Activated T-cell treated with anti-CD3 and anti-CD28 coated beads for 48 hours (primary cell): ENCODE measurements around the gene CCDC169.
"Not testable (repeated sequence)": the region's sequence is repeated elsewhere in the genome, so short reads cannot be mapped to it uniquely, and the experiment has no call there.

Experiments used
- DNase-seq: peaks from one replicate; pipeline ENCODE4 v3.0.0-alpha.2; 2020; ENCODE audit warnings: low read depth

Gene CCDC169

DNA sequence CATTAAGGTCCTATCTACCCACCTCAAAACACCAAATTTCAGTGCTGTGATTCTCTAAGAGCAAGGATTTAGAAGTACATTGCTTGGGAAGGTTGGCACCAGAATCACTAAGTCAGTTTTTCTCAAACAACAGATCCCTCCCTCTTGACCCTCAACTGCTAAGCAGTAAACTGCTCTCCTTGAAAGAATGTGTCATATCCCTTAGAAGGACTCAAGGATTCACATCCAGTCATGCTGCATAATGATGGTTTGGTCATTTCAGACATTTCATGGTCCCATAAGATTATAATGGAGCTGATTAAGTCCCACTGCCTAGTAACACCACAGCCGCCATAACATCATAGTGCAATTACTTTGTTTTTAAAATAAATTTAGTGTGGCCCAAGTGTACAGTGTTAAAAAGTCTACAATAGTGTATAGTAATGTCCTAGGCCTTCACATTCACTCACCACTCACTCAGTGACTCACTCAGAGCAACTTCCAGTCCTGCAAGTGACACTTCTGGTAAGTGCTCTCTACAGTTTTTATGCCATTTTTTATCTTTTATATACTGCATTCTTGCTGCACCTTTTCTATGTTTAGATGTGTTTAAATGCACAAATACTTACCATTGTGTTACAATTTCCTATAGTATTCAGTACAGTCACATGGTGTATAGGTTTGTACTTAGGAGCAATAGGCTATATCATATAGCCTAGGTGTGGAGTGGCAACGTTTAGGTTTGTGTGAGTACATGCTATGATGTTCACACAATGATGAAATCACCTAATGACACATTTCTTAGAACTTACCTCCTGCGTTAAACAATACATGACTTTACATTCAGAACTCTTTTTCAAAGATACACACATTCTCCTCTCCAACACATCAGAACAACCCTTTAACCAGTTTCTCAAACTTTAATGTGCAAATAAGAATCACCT, 15.7 kb upstream of the CCDC169 start:
- DNase-seq = no peak

DNA sequence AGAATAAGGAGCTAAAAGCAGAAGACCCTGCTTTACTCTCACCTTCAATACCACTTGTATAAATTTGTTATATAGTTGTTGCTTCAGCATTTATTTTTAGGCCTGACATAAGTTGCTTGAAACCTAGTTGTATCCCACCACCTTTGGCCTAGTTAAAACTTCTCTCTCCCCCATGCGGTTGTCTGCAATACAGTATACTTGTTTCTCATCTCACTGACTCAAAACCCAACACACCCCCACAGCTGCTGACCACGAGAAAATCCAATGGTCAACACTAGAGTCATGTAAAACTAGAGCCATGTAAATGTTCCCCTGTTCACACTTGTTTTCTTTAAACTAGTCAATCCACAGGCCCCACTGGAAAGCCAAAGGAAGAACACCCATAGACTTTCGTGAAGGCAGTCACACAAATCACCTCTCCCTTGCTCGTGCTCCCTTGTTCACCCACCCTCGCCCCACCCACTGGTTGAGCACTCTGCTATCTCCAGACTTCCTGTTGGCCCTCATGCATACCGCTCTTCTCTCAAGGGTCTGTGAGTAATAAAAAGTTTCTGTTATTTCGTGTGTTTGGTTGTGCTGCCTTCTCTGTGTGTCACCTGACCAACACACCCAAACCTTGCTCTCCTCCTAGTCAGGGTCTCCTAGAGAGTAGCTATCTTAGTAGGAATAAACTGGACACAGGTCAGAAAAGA, 12.9 kb upstream of the CCDC169 start:
- no peak for DNase-seq

DNA sequence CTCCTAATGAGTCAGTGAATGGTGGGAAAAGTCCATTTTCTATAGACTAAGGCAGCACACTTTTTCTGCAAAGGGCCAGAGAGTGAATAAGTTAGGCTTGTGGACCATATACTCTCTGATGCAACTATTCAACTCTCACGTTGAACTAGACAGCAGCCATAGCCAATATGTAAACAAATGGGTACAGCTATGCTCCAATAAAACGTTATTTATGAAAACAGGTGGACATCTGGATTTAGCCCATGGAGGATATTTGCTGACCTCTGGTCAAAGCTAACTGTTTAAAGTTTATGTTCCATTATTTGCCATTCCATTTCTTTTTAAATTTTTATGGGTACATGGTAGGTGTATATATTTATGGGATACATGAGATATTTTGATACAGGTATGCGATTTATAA, 4.7 kb upstream of the CCDC169 start:
- no peak for DNase-seq

DNA sequence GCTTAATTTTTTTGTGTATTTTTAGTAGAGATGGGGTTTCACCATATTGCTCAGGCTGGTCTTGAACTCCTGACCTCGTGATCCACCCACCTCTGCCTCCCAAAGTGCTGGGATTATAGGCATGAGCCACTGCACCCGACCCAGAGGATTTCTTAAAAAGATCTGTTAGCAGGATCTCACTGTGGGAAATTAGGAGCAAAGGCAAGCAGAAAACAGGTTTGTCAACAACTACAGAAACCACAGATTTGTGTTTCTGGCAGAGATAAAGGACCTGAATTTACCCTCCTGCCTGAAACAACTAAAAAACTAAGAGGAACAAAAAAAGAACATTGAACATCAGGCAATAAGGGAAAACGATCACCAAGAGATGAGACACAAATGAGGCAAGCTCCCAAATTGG, 1.9 kb upstream of the CCDC169 start:
- DNase-seq = not testable (repeated sequence)

DNA sequence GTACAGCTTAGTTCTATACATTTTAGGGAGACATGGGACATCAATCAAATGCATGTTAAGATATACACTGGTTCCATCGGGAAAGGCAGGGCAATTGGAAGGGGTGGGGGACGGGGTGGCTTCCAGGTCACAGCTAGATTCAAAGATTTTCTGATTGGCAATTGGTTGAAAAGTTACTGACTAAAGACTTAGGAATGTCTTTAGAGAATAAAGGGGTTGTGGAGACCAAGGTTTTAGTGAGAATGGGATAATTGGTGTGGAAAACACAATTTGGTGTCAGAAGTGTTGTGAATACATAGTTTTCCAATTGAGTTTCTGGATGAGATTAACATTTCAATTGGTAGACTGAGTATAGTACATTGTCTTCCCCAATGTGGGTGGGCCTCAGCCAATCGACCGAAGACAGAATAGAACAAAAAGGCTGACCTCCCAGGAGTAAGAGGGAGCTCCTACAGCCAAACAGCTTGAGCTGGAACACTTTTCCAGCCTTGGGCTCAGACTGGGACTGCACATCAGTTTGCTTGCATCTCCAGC, 988 bp upstream of the CCDC169 start:
- no peak for DNase-seq

DNA sequence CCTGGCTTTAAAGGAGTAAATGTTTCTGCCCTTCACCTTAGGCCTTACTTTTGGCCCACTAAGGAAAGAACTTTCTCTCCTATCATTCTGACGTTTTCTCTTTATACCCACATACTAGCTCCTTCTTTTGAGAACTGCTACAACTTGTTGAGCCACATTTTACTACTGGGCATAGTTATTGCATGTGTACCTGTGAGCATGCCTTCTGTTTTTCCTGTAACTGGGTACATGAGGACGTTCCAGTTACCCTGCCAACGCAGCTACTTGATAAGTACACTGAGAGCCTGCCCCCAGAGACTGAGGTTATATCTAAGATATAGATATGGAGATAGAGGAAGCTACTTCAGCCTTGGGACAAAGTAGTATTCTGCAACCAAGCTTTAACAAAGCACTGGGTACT, 3.5 kb downstream of the CCDC169 start:
- DNase-seq = no peak

DNA sequence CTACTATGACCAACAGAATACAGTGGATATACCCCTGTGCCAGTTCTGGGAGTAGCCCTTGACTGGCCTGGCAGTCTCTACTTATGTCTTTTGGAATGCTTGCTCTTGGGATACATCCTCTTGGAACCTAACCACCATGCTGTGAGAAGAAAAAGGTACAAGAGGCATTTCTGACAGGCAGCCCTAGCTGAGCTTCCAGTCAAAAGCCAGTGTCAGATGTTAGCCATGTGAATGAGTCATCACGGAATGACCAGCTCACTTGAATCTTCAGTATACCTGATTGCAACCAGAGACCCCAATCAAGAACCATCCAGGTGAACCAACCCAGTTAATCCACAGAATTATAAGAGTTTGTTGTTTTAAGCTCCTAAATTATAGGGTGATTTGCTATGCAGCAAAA, 4.1 kb downstream of the CCDC169 start:
- DNase-seq = no peak

- DNase-seq = no peak
Observed at GRCh38 chr13:36288794-36289391, 8.7 kb downstream of the CCDC169 start.

DNA sequence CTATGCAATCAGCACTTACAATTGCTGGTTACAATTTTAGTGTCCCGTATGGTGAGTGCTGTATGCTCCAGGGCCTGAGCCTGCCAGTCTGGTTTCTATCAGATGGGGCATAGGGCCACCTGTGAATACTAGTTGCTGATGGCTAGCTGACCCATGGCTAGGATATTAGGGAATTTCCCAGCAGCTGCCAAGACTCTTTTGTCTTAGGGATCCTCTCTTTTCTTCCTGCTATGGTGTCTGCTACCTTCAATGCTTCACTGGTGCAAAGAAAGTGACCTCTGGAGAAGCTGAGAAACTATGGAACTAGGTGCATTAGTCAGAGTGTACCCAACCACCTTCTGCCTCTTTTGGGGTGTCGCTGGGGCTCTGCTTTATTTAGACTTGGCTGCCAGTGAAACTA, 11.6 kb downstream of the CCDC169 start:
- DNase-seq = no peak

GRCh38 chr13:36282821-36283432, 14.7 kb downstream of the CCDC169 start:
- no peak for DNase-seq

GRCh38 chr13:36275190-36276002, 22.2 kb downstream of the CCDC169 start:
- DNase-seq = no peak

DNA sequence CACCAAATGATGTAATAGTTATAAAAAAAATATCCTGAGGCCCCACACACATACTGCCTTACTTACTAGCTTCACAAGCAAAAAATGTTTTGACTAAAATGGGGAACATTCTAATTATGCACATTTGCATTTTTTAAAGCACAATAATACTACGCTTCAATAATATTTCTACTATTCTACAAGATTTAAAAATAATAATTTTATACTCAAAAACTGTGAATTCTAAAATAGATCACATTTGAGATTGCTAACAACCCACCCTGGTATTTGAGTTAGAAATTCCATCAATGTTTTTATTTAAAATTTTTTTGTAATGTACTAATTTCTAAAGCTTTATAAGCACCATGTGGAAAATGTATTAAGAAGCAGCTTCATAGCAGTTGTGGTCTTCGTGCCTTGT, 24.2 kb downstream of the CCDC169 start:
- DNase-seq = no peak

GRCh38 chr13:36261976-36262375, 35.6 kb downstream of the CCDC169 start:
- DNase-seq = no peak

- no peak for DNase-seq
Observed at GRCh38 chr13:36261011-36261410, 36.6 kb downstream of the CCDC169 start.

- DNase-seq = no peak
Observed at GRCh38 chr13:36259361-36260137, 38.1 kb downstream of the CCDC169 start.

GRCh38 chr13:36258831-36259230, 38.8 kb downstream of the CCDC169 start:
- DNase-seq = no peak

GRCh38 chr13:36251526-36251925, 46.1 kb downstream of the CCDC169 start:
- no peak for DNase-seq

GRCh38 chr13:36251017-36251416, 46.6 kb downstream of the CCDC169 start:
- DNase-seq = no peak

DNA sequence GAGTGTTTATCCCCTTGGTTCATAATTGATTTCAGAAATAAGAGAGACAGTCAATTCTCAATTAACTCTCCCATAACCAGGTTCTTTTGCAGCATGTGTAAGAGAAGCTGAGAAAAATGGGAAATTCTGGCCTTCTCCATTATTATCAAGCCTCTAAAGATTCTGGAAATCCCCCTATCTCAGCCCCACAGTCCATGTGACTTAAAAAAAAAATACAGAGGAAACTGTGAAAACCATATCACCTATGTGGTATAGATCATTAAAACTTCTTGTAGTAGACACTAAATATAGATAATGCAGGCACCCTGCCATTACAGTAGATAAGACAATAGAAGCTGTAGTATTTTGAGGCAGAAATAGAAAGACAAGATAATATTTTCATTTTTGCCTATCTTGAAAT, 48.9 kb downstream of the CCDC169 start:
- no peak for DNase-seq

- no peak for DNase-seq
Observed at GRCh38 chr13:36244990-36245389, 52.6 kb downstream of the CCDC169 start.

DNA sequence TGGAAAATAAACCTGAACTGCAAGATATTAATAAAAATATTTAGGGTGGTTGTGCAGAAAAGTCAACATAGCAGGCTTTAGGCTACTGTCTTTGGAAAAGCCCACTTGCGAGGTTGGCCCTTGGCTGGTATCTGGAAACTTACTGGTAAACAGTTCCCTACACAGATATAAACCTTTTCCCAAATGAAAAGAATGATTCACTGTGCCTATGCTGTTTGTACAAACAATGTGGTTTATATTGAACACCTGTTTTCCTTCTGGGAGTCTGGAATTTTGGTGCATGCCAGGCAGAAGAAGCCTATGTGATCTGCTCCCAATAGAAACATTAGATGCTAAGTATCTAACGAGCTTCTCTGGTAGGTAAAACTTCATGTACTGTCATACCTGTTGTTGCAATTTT, 53.5 kb downstream of the CCDC169 start:
- no peak for DNase-seq
